Limb (tissue), 2 donors: ENCODE data around the gene BANF1.

Experiments used
- DNase-seq, 2 donors: peaks; one replicate each; pipeline ENCODE4 v3.0.0-alpha.2; 2016; ENCODE audit errors: extremely low spot score in 2 of 2

BANF1 gene

GRCh38 chr11:66037327-66037726, 35.0 kb downstream of the BANF1 start:
- DNase-seq: no peak

GRCh38 chr11:66039765-66040164, 37.5 kb downstream of the BANF1 start:
- DNase-seq: no peak

- no peak for DNase-seq
Observed at GRCh38 chr11:66042227-66042995, 40.1 kb downstream of the BANF1 start.

- no peak for DNase-seq
Observed at GRCh38 chr11:66042996-66043906, 40.9 kb downstream of the BANF1 start.

- DNase-seq: no peak
Observed at GRCh38 chr11:66044757-66045156, 42.5 kb downstream of the BANF1 start.

- DNase-seq: peak; percentile 64 to 83
Observed at GRCh38 chr11:66045177-66045639, 42.9 kb downstream of the BANF1 start.

- no peak for DNase-seq
Observed at GRCh38 chr11:66046901-66047300, 44.6 kb downstream of the BANF1 start.

GRCh38 chr11:66047541-66048365, 45.5 kb downstream of the BANF1 start:
- no peak for DNase-seq

- DNase-seq: peak in 1 of 2 donors; percentile 73
Observed at GRCh38 chr11:66048547-66049323, 46.4 kb downstream of the BANF1 start, which contains the start of gene GAL3ST3. GAL3ST3 (minus strand) TSS chr11:66049161; CDS start chr11:66045415, 3,746 bp downstream.

GRCh38 chr11:66050581-66051231, 48.4 kb downstream of the BANF1 start:
- DNase-seq: no peak

GRCh38 chr11:66051371-66051765, 49.1 kb downstream of the BANF1 start:
- no peak for DNase-seq

GRCh38 chr11:66051766-66052663, 49.7 kb downstream of the BANF1 start, which contains the start of gene SF3B2:
SF3B2 (plus strand) TSS chr11:66052364; CDS start chr11:66052385, 21 bp downstream.
- DNase-seq: peak; percentile 97

GRCh38 chr11:66052664-66052982, 50.3 kb downstream of the BANF1 start:
- DNase-seq: no peak
